GM10248 (cell line): ENCODE measurements around the gene PAFAH1B1.
"Not testable (repeated sequence)": the region's sequence is repeated elsewhere in the genome, so short reads cannot be mapped to it uniquely, and the experiment has no call there.

ENCODE experiments used
- CTCF ChIA-PET: fragments of 300-600 bp; sonication (Branson Sonifier 250); formaldehyde crosslinking; extraction: SDS; loops from one replicate; lab custom pipeline; 2021; ENCODE audit warnings: antibody characterized with exemption; lab: Yijun Ruan, JAX
- POLR2A ChIA-PET: fragments of 350-650 bp; sonication (Branson Sonifier 250); formaldehyde crosslinking; extraction: SDS; loops from one replicate; lab custom pipeline; 2020; ENCODE audit warnings: antibody characterized with exemption; lab: Yijun Ruan, JAX
- DNase-seq: peaks from one replicate; pipeline ENCODE4 v3.0.0; 2012; ENCODE audit errors: extremely low spot score
- TF ChIP-seq, protein P1 (sequence below): IDR thresholded peaks from 2 replicates; pipeline ENCODE4 v1.5.1; 2012; ENCODE audit warnings: mild to moderate bottlenecking, low read depth; ENCODE audit errors: extremely low read depth, missing control alignments, control extremely low read depth

The PAFAH1B1 gene

DNA sequence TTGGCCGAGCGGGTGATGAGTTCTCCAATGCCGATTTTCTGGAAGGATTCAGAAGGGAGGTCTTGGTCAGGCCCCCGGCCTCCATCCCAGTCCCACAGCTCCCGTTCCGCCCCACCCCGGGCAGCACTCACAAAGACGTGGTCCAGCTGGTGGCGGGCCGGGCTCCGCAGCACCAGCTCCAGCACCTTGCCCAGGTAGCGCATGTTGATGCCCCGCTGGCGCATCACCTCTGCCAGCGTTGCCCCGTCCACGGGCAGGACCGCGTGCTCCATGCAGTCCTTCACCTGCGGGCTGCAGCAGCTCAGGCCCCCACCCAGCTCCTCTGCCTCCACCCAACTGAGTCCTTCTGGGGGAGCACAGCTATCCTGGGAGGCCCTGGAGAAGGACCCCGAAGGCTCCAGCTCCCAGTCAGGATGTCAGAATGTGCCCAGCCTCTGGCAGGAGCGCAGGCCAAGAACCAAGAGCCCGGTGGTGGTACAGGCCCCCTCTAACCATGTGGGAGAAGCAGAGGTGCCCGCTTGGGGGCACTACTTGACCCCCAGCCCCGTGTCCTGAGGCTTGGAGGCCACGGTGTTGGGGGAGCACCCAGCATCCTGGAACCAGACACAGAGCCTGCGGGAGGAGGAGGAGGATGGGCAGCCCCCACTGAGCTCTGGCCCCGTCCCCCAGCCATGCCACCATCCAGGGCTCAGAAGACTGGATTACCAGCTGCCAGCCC is 101.9 kb downstream of the PAFAH1B1 start:
- CTCF ChIA-PET: interaction anchor here (0.9 to 1.2 kb wide), 3 partner anchors 9 to 313 kb away, joined by 3 to 6 read pairs (median 3); no protein-coding TSS in a partner anchor
- TF ChIP-seq, protein P1, sequence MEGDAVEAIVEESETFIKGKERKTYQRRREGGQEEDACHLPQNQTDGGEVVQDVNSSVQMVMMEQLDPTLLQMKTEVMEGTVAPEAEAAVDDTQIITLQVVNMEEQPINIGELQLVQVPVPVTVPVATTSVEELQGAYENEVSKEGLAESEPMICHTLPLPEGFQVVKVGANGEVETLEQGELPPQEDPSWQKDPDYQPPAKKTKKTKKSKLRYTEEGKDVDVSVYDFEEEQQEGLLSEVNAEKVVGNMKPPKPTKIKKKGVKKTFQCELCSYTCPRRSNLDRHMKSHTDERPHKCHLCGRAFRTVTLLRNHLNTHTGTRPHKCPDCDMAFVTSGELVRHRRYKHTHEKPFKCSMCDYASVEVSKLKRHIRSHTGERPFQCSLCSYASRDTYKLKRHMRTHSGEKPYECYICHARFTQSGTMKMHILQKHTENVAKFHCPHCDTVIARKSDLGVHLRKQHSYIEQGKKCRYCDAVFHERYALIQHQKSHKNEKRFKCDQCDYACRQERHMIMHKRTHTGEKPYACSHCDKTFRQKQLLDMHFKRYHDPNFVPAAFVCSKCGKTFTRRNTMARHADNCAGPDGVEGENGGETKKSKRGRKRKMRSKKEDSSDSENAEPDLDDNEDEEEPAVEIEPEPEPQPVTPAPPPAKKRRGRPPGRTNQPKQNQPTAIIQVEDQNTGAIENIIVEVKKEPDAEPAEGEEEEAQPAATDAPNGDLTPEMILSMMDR: no peak
- POLR2A ChIA-PET: no interaction called here

GRCh38 chr17:2695961-2696760 is 102.7 kb downstream of the PAFAH1B1 start:
- POLR2A ChIA-PET: no interaction called here
- CTCF ChIA-PET: no interaction called here
- DNase-seq: no peak
- TF ChIP-seq, protein P1: no peak

More for the DNA sequence above, 101.9 kb downstream of the PAFAH1B1 start:
- no peak for DNase-seq

- POLR2A ChIA-PET: no interaction called here
- CTCF ChIA-PET: no interaction called here
- no peak for DNase-seq
- TF ChIP-seq, protein P1: no peak
Measured at GRCh38 chr17:2697611-2698162, 104.2 kb downstream of the PAFAH1B1 start.

- DNase-seq, POLR2A ChIA-PET, CTCF ChIA-PET: not testable (repeated sequence)
Measured at GRCh38 chr17:2699216-2699805, 105.9 kb downstream of the PAFAH1B1 start.

GRCh38 chr17:2700030-2700490 is 106.6 kb downstream of the PAFAH1B1 start:
- no peak for DNase-seq
- CTCF ChIA-PET: interaction anchor here (1.1 kb wide), 1 partner anchor 16 kb away, joined by 4 read pairs; no protein-coding TSS in a partner anchor
- POLR2A ChIA-PET: no interaction called here
- TF ChIP-seq, protein P1: no peak

- TF ChIP-seq, protein P1: no peak
- POLR2A ChIA-PET: no interaction called here
- CTCF ChIA-PET: interaction anchor here (1.1 kb wide), 1 partner anchor 17 kb away, joined by 4 read pairs; no protein-coding TSS in a partner anchor
- DNase-seq: no peak
Measured at GRCh38 chr17:2700491-2701141, 107.2 kb downstream of the PAFAH1B1 start.
